Measurements from ENCODE around the gene EQTN. TPM values are rescaled to one million over a fixed set of nuclear protein-coding genes. Genes with fewer than 3 reads are reported as not detected.
A peak's percentile ranks its signal among the peaks of the same experiment; 100 is the strongest.

EQTN gene
- total RNA-seq, 1 donor from 2014 or later, result 3.4 TPM

DNA sequence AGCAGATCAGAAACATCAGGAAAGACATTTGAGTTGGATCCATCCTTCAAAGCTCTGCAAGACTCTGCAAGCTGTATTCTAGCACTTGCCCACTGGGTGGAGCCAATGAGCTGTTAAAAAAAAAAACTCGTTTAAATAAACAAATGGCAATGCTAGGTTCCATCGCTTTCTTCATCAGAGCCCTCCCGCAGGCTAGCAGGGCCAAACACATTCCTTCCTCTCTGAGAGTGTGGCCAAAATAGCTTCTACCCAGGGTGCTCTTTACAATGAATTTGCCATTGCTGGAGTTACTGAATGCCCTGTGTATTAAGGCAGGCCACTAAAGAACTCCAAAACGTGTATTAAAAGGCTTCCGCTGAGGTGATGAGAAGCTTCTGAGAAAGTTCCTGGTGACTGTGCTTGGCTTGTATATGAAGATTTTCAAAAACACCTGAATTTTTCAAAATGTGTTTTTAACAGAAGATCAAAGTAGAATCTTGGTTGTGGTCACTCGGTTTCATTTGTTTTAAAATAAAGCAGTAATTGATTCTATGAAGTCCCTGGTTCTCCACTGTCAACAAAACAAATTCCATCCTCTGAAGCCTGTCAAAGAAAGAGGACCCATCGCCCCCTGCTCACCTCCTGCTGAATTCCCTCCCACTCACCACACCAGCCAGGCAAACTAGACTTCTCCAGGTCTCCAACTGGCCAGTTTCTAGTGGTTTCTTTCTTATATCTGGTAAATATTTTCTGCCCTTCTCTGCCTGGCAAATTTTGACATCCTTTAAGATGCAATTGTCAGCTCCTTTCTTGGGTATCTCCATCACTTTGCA, 36.5 kb upstream of the EQTN start:
- no peaks in the 10 kb centered on the region for H3K9me3 ChIP-seq (ENCODE audit: low read depth)
- H3K9me3 Mint-ChIP-seq, result no peaks in the 10 kb centered on the region
- H3K79me2 ChIP-seq (ENCODE audit: low read depth), result no peaks in the 10 kb centered on the region
- peak overlapping the region; percentile 1 for H3K4me3 ChIP-seq
- H3F3A ChIP-seq (ENCODE audit: low read depth), result peaks cover 21% of the 10 kb centered on the region
- H3K4me1 Mint-ChIP-seq, result peaks cover 22% of the 10 kb centered on the region
- peak overlapping the region; percentile 47 for H3K4me2 ChIP-seq
- no peaks in the 10 kb centered on the region for H3K36me3 ChIP-seq
- H3K9ac ChIP-seq, result no peak overlapping the region
- H3K4me3 Mint-ChIP-seq, result no peak overlapping the region
- H4K20me1 ChIP-seq (ENCODE audit: low read depth), result no peaks in the 10 kb centered on the region
- DNase-seq (ENCODE audit: low spot score), result peak; percentile 91
- H3K27me3 ChIP-seq, result no peaks in the 10 kb centered on the region
- TF ChIP-seq EZH2phosphoT487 (IDR thresholded peaks at IDR 0.05) (no peak), EZH2 (IDR thresholded peaks at IDR 0.05) (no peak)
- TF ChIP-seq, protein P1, sequence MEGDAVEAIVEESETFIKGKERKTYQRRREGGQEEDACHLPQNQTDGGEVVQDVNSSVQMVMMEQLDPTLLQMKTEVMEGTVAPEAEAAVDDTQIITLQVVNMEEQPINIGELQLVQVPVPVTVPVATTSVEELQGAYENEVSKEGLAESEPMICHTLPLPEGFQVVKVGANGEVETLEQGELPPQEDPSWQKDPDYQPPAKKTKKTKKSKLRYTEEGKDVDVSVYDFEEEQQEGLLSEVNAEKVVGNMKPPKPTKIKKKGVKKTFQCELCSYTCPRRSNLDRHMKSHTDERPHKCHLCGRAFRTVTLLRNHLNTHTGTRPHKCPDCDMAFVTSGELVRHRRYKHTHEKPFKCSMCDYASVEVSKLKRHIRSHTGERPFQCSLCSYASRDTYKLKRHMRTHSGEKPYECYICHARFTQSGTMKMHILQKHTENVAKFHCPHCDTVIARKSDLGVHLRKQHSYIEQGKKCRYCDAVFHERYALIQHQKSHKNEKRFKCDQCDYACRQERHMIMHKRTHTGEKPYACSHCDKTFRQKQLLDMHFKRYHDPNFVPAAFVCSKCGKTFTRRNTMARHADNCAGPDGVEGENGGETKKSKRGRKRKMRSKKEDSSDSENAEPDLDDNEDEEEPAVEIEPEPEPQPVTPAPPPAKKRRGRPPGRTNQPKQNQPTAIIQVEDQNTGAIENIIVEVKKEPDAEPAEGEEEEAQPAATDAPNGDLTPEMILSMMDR (IDR thresholded peaks at IDR 0.05), result peak; percentile 89
- peaks cover 27% of the 10 kb centered on the region for H3K4me1 ChIP-seq
- no peak overlapping the region for H2AFZ ChIP-seq (replicated peaks)
- peaks cover 3% of the 10 kb centered on the region for H3K27me3 Mint-ChIP-seq (ENCODE audit: insufficient read depth, low read depth)
- peak overlapping the region; percentile 21 for H3K27ac Mint-ChIP-seq
- peak overlapping the region; percentile 63 for H3K27ac ChIP-seq
- peaks cover 4% of the 10 kb centered on the region for H3K36me3 Mint-ChIP-seq

DNA sequence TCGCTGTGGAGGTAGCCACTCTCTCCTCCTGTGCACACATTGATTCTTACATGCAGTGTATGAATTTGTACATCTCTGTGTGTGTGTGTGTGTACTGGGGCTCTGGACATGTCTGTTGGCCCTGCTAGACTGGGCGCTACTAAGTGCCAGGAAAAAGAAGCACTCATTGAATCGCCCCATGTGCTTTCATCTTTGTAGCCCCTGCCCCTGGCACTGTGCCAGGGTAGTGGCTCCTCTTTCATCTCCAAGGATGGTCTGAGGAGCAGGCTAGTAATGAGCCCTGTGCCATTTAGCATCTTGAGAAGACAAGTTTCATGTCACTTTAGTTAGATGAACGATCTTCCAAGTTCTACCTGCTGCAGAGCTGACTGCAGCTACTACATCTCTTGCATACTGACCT, 34.4 kb upstream of the EQTN start:
- Mint-ChIP-seq H3K4me3 (no peak overlapping the region), H3K27me3 (ENCODE audit: insufficient read depth, low read depth) (peaks cover 3% of the 10 kb centered on the region), H3K4me1 (peaks cover 17% of the 10 kb centered on the region), H3K27ac (no peak overlapping the region), H3K9me3 (no peaks in the 10 kb centered on the region), H3K36me3 (peaks cover 12% of the 10 kb centered on the region)
- H4K20me1 ChIP-seq (ENCODE audit: low read depth), result no peaks in the 10 kb centered on the region
- no peak overlapping the region for H3K27ac ChIP-seq
- peaks cover 21% of the 10 kb centered on the region for H3F3A ChIP-seq (ENCODE audit: low read depth)
- no peak for DNase-seq (ENCODE audit: low spot score)
- H3K36me3 ChIP-seq, result peaks cover 8% of the 10 kb centered on the region
- H2AFZ ChIP-seq (replicated peaks), result no peak overlapping the region
- H3K4me3 ChIP-seq, result no peak overlapping the region
- no peak overlapping the region for H3K4me2 ChIP-seq
- no peak overlapping the region for H3K9ac ChIP-seq
- H3K9me3 ChIP-seq (ENCODE audit: low read depth), result no peaks in the 10 kb centered on the region
- no peak for TF ChIP-seq EZH2 (IDR thresholded peaks at IDR 0.05)
- H3K27me3 ChIP-seq, result no peaks in the 10 kb centered on the region
- no peaks in the 10 kb centered on the region for H3K79me2 ChIP-seq (ENCODE audit: low read depth)
- peaks cover 20% of the 10 kb centered on the region for H3K4me1 ChIP-seq

DNA sequence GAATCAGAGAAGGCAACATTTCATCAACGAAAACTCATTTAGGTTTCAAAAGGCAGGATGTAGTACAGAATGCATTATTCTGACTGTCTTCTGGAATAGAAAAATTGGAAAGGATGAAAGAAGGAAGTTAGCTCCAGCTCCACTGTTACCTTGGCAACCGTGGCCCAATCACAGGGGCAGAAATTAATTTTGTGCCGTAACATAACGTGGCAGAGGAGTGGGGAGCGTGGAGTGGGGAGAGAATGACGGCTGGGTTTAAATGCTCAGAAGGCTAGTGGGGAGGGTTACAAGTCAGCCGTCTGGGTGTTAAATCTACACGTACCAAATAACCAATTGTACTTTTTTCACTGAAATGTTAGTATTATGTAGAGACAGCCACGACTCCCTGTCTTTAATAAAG, 32.3 kb upstream of the EQTN start:
- Histone ChIP-seq H3K4me2 (no peak overlapping the region), H3K27me3 (no peaks in the 10 kb centered on the region), H3K4me1 (peaks cover 11% of the 10 kb centered on the region), H2AFZ (replicated peaks) (no peak overlapping the region), H3K27ac (no peak overlapping the region), H3K9me3 (ENCODE audit: low read depth) (no peaks in the 10 kb centered on the region), H3K36me3 (peaks cover 15% of the 10 kb centered on the region), H3K9ac (no peak overlapping the region), H3F3A (ENCODE audit: low read depth) (peaks cover 11% of the 10 kb centered on the region), H3K79me2 (ENCODE audit: low read depth) (no peaks in the 10 kb centered on the region), H4K20me1 (ENCODE audit: low read depth) (no peaks in the 10 kb centered on the region), H3K4me3 (no peak overlapping the region)
- Mint-ChIP-seq H3K4me3 (no peak overlapping the region), H3K9me3 (peaks cover 5% of the 10 kb centered on the region), H3K4me1 (peaks cover 11% of the 10 kb centered on the region), H3K27me3 (ENCODE audit: insufficient read depth, low read depth) (peaks cover 5% of the 10 kb centered on the region), H3K27ac (no peak overlapping the region), H3K36me3 (peaks cover 15% of the 10 kb centered on the region)
- no peak for DNase-seq (ENCODE audit: low spot score)
- TF ChIP-seq, protein P1 (IDR thresholded peaks at IDR 0.05), result no peak
- TF ChIP-seq EZH2 (IDR thresholded peaks at IDR 0.05) (no peak), EZH2phosphoT487 (IDR thresholded peaks at IDR 0.05) (no peak)

DNA sequence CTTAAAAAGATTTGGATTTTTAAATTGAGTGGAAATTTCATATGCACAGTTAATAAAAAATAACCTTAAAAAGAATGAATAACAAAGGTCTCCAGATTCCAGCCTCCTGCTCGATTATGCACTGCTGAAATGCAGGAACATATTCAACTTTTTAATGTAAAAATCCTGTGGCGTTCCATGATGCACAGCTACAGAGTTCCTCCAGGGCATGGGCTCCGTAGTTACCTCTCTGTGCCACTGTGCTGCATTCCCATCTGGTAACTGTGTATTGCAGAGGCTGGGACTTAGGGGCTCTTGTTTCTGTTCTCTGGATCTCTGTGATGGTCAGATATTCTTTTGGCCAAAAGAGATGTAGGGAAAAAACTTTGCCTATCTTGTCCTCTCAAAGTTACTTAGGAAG, 31.5 kb upstream of the EQTN start:
- no peaks in the 10 kb centered on the region for H3K27me3 ChIP-seq
- no peaks in the 10 kb centered on the region for H3K9me3 ChIP-seq (ENCODE audit: low read depth)
- H4K20me1 ChIP-seq (ENCODE audit: low read depth), result no peaks in the 10 kb centered on the region
- H3K4me1 Mint-ChIP-seq, result peaks cover 6% of the 10 kb centered on the region
- no peak for TF ChIP-seq EZH2phosphoT487 (IDR thresholded peaks at IDR 0.05)
- TF ChIP-seq EZH2 (IDR thresholded peaks at IDR 0.05), result no peak
- TF ChIP-seq, protein P1 (IDR thresholded peaks at IDR 0.05), result no peak
- H3K4me3 Mint-ChIP-seq, result no peak overlapping the region
- peaks cover 15% of the 10 kb centered on the region for H3K36me3 ChIP-seq
- H3K27me3 Mint-ChIP-seq (ENCODE audit: insufficient read depth, low read depth), result peaks cover 5% of the 10 kb centered on the region
- no peaks in the 10 kb centered on the region for H3K79me2 ChIP-seq (ENCODE audit: low read depth)
- H3K27ac ChIP-seq, result no peak overlapping the region
- peaks cover 6% of the 10 kb centered on the region for H3K9me3 Mint-ChIP-seq
- no peak overlapping the region for H3K4me2 ChIP-seq
- H3F3A ChIP-seq (ENCODE audit: low read depth), result peaks cover 3% of the 10 kb centered on the region
- peaks cover 3% of the 10 kb centered on the region for H3K4me1 ChIP-seq
- no peak for DNase-seq (ENCODE audit: low spot score)
- peaks cover 15% of the 10 kb centered on the region for H3K36me3 Mint-ChIP-seq
- H3K4me3 ChIP-seq, result no peak overlapping the region
- H3K27ac Mint-ChIP-seq, result no peak overlapping the region
- H3K9ac ChIP-seq, result no peak overlapping the region
- H2AFZ ChIP-seq (replicated peaks), result no peak overlapping the region
